Urothelium cell line (cell line): Measurements from ENCODE around the gene SLC40A1.

Experiments used
- DNase-seq: peaks from one replicate; pipeline ENCODE4 v3.0.0; 2011; ENCODE audit warnings: low spot score, mixed read lengths
- FAIRE-seq: peaks from 2 replicates; lab custom pipeline; 2011; peaks lifted over from hg19 to GRCh38; lab: Jason Lieb, UNC

Gene SLC40A1

GRCh38 chr2:189517847-189518535 is 62.6 kb downstream of the SLC40A1 start:
- FAIRE-seq: no peak
- no peak for DNase-seq

GRCh38 chr2:189516546-189516945 is 64.0 kb downstream of the SLC40A1 start:
- no peak for DNase-seq
- no peak for FAIRE-seq

GRCh38 chr2:189515264-189515663 is 65.3 kb downstream of the SLC40A1 start:
- FAIRE-seq: no peak
- no peak for DNase-seq

- no peak for DNase-seq
- FAIRE-seq: no peak
Measured at GRCh38 chr2:189514104-189514503, 66.5 kb downstream of the SLC40A1 start.

GRCh38 chr2:189512879-189513278 is 67.7 kb downstream of the SLC40A1 start:
- FAIRE-seq: no peak

GRCh38 chr2:189511960-189512319 is 68.6 kb downstream of the SLC40A1 start:
- DNase-seq: no peak
- FAIRE-seq: no peak

More at GRCh38 chr2:189512879-189513278, 67.7 kb downstream of the SLC40A1 start:
- DNase-seq: no peak

- DNase-seq (no peak), FAIRE-seq (no peak)
Measured at GRCh38 chr2:189511210-189511959, 69.2 kb downstream of the SLC40A1 start.
